HL-60 (cell line): ENCODE results near the gene ROR2.
"Not testable (repeated sequence)": the region's sequence is repeated elsewhere in the genome, so short reads cannot be mapped to it uniquely, and the experiment has no call there.

Source experiments
- DNase-seq, 2 experiments: peaks; one replicate each; pipeline ENCODE4 v3.0.0-alpha.2; 2010 to 2020; ENCODE audit warnings: low read depth in 1 of 2, low spot score in 1 of 2
- H3K27ac ChIP-seq: fragments of 250-450 bp; sonication (Bioruptor Pico); replicated peaks from 2 replicates; pipeline ENCODE4 v1.5.1; 2020; ENCODE audit warnings: mild to moderate bottlenecking, moderate library complexity
- H3K27me3 ChIP-seq: fragments of 250-450 bp; sonication (Bioruptor Pico); 2 replicates; pipeline ENCODE4 v1.5.1; 2021; ENCODE audit warnings: mild to moderate bottlenecking, moderate library complexity; ENCODE audit not compliant: insufficient read depth, poor library complexity, severe bottlenecking
- H3K4me3 ChIP-seq: replicated peaks from 2 replicates; pipeline ENCODE4 v1.5.1; 2011; ENCODE audit warnings: mild to moderate bottlenecking, control low read depth, low read length; ENCODE audit not compliant: insufficient read depth
- CTCF ChIP-seq: IDR thresholded peaks from one replicate; pipeline ENCODE4 v1.5.1; 2011; ENCODE audit warnings: low read length, control low read depth, inconsistent platforms; ENCODE audit not compliant: insufficient read depth
- GABPA ChIP-seq: IDR thresholded peaks from 2 replicates; pipeline ENCODE4 v1.6.1; 2012; ENCODE audit warnings: low read depth
- POLR2AphosphoS5 ChIP-seq: IDR thresholded peaks from 2 replicates; pipeline ENCODE4 v1.6.1; 2012; ENCODE audit warnings: low read depth
- REST ChIP-seq: IDR thresholded peaks from 2 replicates; pipeline ENCODE4 v1.6.1; 2012; ENCODE audit warnings: low read depth; ENCODE audit not compliant: insufficient replicate concordance
- SPI1 ChIP-seq: IDR thresholded peaks from 2 replicates; pipeline ENCODE4 v1.6.1; 2012; ENCODE audit warnings: low read depth, mild to moderate bottlenecking, borderline replicate concordance

Gene ROR2

GRCh38 chr9:91643481-91644077 is 306.4 kb downstream of the ROR2 start:
- TF ChIP-seq SPI1 (no peak), GABPA (no peak), CTCF (no peak), REST (no peak), POLR2AphosphoS5 (no peak)
- DNase-seq = no peak
- H3K4me3 ChIP-seq = no peak overlapping the region
- no peaks in the 10 kb centered on the region for H3K27me3 ChIP-seq
- H3K27ac ChIP-seq = no peak overlapping the region

GRCh38 chr9:91642771-91643170 is 307.3 kb downstream of the ROR2 start:
- H3K27me3 ChIP-seq = no peaks in the 10 kb centered on the region
- TF ChIP-seq REST (no peak), POLR2AphosphoS5 (no peak), CTCF (no peak), GABPA (no peak), SPI1 (no peak)
- DNase-seq = no peak
- no peak overlapping the region for H3K4me3 ChIP-seq
- no peak overlapping the region for H3K27ac ChIP-seq

- H3K27me3 ChIP-seq = no peaks in the 10 kb centered on the region
- H3K27ac ChIP-seq = no peak overlapping the region
- no peak overlapping the region for H3K4me3 ChIP-seq
- DNase-seq = no peak
- TF ChIP-seq REST = no peak
These were observed 309.6 kb downstream of the ROR2 start for GRCh38 chr9:91640428-91640827.

GRCh38 chr9:91639054-91639453 is 311.0 kb downstream of the ROR2 start:
- no peak overlapping the region for H3K4me3 ChIP-seq
- no peak overlapping the region for H3K27ac ChIP-seq
- TF ChIP-seq GABPA = no peak
- TF ChIP-seq REST = no peak
- no peak for TF ChIP-seq POLR2AphosphoS5
- DNase-seq = no peak
- H3K27me3 ChIP-seq = no peaks in the 10 kb centered on the region

GRCh38 chr9:91634832-91635231 is 315.2 kb downstream of the ROR2 start:
- not testable (repeated sequence) for H3K27ac ChIP-seq, H3K4me3 ChIP-seq, H3K27me3 ChIP-seq, DNase-seq
